GM19463 (cell line): ENCODE results near the gene NEURL4.
"Not testable (repeated sequence)": the region's sequence is repeated elsewhere in the genome, so short reads cannot be mapped to it uniquely, and the experiment has no call there.

Experiments used
- ATAC-seq: cut with Tn5 transposase; IDR thresholded peaks from one replicate; pipeline ENCODE4 v1.9.1; 2021; ENCODE audit warnings: mild to moderate bottlenecking, moderate library complexity; ENCODE audit not compliant: unreplicated experiment

Gene NEURL4

GRCh38 chr17:7347630-7348477, 18.7 kb upstream of the NEURL4 start:
- ATAC-seq = no peak

DNA sequence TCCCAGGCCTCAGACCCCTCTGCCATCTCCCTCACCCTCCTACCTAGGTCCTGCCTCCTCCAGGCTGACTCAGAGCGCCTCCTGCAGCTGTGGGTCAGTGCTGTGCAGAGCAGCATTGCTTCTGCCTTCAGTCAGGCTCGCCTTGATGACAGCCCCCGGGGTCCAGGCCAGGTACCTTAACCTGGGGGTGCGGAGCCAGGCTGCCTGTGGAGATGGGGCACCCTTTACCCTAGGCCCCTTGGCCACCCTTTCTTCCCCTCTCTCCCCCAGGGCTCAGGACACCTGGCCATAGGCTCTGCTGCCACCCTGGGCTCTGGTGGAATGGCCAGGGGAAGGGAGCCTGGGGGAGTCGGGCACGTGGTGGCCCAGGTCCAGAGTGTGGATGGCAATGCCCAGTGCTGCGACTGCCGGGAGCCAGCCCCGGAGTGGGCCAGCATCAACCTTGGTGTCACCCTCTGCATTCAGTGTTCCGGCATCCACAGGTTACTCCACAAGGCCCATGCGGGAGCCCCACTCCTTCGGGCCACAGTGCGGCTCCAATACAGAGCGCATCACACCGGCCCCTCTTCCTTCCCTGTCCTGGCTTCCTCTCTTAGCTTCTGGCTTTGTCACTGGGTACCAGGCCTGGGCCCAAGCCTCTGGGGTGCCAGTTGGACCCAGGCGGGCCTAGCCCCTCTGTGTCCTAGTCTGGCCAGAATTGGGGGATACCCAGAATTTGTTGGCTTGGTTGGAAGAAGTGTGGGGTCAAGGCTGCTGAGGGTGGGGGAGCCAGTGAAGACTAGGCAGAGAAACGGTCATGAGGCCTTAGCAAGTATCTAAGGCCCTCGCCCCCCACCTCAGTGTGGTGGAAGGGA, 17.9 kb upstream of the NEURL4 start:
- ATAC-seq = no peak

DNA sequence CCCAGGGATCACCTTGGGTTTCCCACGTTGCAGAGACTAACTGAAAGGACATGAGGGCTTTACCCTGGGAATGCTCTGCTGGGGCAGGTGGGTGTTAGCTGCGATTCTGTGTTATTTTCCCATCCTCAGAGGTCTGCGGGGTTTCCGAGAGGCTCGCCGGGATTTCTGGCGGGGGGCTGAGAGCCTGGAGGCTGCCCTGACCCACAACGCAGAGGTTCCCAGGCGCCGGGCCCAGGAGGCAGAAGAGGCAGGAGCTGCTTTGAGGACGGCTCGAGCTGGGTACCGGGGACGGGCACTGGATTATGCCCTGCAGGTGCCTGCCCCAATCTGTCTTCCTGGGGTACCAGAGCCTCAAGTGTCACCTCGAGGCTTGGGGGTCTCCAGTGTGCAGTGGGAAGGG, 14.1 kb upstream of the NEURL4 start:
- ATAC-seq = no peak

GRCh38 chr17:7341842-7342241, 12.7 kb upstream of the NEURL4 start:
- ATAC-seq = no peak

GRCh38 chr17:7340179-7340578, 11.0 kb upstream of the NEURL4 start:
- ATAC-seq = no peak

- not testable (repeated sequence) for ATAC-seq
Measured at GRCh38 chr17:7337600-7337999, 8.5 kb upstream of the NEURL4 start.

GRCh38 chr17:7336240-7337175, 7.4 kb upstream of the NEURL4 start, which contains the start of gene ACAP1:
Gene ACAP1, plus strand, starts transcription at chr17:7336529. Its CDS starts 206 bp downstream, at chr17:7336735.
- ATAC-seq = peak; percentile 77

DNA sequence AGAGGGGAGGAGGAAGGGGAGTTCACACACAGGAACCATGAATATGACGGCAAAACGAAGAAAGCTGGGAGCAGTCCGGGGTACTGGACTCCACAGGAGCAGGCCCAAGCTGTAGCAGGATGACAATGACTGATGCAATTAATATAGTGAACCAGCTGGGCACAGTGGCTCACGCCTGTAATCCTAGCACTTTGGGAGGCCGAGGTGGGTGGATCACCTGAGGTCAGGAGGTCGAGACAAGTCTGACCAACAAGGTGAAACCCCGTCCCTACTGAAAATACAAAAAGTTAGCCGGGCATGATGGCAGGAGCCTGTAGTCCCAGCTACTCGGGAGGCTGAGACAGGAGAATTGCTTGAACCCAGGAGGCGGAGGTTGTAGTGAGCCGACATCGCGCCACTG, 6.6 kb upstream of the NEURL4 start:
- ATAC-seq = not testable (repeated sequence)

DNA sequence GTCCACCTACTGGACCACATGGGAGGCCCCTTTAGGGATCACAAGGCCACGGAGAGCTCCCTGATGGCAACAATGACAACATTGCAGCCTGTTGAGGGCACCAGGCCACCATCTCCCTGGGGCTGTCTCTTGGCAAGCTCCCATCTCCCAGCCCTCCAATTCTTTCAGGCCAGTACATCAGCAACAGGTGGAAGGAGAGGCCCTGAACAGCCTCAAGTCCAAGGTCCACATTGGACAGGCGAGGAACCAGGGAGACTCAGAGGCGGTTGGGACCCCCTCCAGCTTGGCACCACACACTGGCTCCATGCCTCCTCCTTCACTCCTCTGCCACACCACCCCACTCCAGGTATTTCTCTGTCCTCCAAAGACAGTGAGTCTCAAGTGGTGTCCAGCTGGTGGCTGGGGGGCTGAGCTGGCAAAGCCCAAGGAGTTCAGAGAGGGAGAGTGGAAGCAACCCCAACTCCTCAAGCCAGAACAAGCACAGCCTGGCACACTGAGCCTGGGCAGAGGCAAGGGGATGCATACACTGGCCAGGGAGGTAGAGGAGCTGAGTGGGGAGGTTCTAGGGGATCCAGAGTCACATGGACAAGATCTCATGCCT, 5.9 kb upstream of the NEURL4 start:
- no peak for ATAC-seq

DNA sequence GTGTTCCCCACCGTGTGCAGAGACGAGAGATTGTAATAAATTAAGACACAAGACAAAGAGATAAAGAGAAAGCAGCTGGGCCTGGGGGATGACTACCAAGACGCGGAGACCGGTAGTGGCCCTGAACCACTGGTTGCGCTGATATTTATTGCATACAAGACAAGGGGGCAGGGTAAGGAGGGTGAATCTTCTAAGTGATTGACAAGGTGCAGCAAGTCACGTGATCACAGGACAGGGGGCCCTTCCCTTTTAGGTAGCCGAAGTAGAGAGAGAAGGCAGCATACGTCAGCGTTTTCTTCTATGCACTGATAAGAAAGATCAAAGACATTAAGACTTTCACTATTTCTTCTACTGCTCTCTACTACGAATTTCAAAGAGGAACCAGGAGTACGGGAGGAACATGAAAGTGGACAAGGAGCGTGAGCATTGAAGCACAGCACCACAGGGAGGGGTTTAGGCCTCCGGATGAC, 3.5 kb upstream of the NEURL4 start:
- not testable (repeated sequence) for ATAC-seq

GRCh38 chr17:7332111-7332510, 3.0 kb upstream of the NEURL4 start:
- ATAC-seq = no peak

DNA sequence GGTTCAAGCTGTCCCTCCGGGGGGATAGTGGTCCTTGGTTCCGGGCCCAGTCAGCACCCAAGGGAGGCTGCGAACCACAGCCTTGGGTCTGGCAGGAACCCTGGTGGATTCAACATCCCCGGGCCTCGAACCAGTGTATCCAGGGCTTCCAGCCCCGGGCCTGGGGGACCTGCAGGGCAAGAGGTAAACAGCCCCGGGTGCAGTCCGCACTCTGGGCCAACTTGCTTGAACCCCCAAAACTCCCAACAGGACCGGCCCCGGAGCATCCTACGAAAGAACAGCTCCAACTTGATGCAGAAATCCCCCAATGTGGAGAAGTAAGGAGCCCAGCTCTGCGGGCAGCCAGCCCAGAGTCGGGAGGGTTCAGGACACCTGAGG, 1.5 kb upstream of the NEURL4 start:
- ATAC-seq = no peak

DNA sequence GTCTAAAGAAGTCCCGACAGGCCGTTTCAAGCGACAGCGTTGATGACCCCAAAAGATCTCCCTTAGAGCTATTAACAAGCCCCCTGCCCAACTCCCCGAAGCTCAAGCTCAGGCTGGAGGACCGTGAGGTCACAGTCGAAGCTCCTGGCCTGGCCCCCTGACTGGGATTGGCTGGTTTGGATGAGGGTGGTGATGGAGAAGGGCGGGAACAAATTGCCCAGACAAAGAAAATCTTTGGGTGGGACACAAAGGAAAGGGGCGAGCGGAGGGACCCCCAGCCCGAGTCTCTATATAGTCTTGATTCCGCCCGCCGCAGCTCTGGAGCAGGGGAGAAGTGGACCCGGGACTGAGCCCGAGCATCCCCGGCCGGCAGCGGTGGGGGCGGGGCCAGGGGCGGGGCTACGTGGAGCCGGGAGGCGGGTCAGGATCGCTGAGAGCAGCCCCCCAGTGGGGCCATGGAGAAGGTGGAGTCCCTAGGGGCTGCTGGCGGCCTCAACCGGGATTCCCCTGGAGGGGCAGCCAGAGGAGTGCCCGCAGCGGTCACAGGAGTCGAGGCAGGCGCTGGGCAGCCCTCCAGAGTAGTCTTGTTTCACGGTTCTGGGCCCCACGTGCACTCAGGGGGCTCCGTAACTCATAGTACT, 982 bp upstream of the NEURL4 start:
- peak; percentile 40 for ATAC-seq

DNA sequence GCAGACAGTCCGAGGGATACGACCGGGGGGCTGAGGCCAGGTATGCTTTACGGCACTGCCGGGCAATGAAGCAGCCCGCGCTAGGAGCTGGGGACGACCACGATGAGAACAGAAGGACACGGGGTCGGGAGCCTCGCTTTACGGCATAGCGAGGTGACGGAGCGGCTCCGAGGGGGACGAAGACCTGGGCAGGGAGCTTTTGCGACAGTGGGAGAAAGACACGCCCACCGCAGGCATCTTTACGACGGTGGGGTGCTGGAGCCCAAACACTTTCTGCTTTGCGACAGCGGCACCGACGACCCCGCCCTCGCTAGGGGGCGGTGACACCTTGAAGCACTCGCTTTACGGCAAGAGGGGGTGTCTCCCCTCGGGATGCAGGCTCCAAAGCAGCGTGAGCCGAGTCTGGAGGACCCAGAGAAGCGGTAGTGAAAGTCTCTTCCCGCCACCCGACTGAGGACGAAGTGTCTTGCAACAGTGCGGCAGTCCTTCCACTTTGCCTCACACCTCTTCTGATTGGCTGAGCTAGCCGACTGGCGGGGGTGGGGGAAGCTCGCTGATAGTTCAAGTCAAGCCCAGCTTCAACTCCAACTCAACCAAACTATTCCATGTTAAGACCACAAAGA, 350 bp upstream of the NEURL4 start:
- peak; percentile 56 for ATAC-seq

- no peak for ATAC-seq
Measured at GRCh38 chr17:7328009-7328408, 1.1 kb downstream of the NEURL4 start.

DNA sequence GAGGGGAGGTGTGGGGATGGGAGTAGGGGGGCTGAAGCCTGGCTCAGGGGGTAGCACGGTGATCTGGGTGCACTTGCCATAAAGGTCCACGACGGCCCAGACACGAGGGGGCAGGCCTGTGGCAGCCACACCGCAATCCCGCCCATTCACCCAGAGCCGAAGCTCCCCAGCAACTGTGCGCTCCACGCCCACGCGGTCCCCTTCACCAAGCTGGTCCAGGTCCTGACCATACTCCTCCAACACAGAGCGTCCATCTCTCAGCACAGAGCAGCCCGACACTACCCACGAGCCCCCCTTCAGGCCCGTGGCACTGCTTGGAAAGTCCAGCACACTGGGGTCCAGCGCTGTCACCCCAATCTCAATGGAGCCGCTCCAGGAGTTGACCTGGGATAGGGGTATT, 1.6 kb downstream of the NEURL4 start:
- no peak for ATAC-seq

- ATAC-seq = no peak
Measured at GRCh38 chr17:7327056-7327455, 2.1 kb downstream of the NEURL4 start.

DNA sequence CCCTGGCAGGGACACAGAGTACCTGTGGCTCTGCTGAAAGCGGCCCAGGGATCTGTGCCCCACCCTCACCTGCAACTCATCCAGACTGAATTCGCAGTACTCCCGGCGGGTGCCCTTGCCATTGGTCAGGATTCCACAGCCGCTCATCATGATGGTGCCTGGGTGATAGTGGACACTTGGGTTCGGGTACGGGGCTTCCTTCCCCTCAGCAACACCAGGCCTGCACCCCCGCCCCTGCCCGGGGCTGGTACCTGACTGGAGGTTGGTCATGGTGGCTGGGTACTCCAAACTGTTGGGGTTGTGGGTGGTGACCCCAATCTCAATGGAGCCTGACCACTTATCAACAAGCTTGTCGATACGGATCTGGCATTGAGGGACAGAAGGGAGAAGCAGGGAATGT, 2.9 kb downstream of the NEURL4 start:
- ATAC-seq = no peak

GRCh38 chr17:7325031-7325528, 4.1 kb downstream of the NEURL4 start:
- ATAC-seq = no peak
